Measurements from ENCODE around the gene IFI16.

IFI16 gene

DNA sequence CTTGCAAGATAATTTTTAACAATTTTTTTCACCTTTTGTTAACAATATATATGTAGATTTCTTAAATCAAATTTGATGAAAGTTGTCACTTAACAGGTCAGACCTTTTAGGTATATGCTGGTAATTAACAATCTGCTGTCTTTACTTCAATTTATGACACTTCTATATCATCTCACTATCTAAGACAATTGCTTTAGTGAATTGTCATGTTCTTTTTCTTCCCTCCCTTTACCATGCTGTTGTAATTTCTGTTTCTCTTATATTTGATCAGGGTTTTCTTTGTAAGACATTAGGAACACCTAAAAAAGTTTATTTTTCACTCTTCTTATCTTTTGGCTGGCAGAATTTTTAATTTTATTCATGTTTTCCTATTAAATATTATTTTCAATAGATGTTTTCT lies 2.0 kb downstream of the IFI16 start:
- TF ChIP-seq, protein P1, sequence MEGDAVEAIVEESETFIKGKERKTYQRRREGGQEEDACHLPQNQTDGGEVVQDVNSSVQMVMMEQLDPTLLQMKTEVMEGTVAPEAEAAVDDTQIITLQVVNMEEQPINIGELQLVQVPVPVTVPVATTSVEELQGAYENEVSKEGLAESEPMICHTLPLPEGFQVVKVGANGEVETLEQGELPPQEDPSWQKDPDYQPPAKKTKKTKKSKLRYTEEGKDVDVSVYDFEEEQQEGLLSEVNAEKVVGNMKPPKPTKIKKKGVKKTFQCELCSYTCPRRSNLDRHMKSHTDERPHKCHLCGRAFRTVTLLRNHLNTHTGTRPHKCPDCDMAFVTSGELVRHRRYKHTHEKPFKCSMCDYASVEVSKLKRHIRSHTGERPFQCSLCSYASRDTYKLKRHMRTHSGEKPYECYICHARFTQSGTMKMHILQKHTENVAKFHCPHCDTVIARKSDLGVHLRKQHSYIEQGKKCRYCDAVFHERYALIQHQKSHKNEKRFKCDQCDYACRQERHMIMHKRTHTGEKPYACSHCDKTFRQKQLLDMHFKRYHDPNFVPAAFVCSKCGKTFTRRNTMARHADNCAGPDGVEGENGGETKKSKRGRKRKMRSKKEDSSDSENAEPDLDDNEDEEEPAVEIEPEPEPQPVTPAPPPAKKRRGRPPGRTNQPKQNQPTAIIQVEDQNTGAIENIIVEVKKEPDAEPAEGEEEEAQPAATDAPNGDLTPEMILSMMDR (IDR thresholded peaks at IDR 0.05; ENCODE audit: control insufficient read depth, insufficient read depth, low read depth, low read length, missing control alignments) = no peak
- H3K4me3 ChIP-seq (ENCODE audit: control insufficient read depth, low read depth, low read length) = peak overlapping the region; percentile 68
- no peak for DNase-seq (ENCODE audit: low read depth)

DNA sequence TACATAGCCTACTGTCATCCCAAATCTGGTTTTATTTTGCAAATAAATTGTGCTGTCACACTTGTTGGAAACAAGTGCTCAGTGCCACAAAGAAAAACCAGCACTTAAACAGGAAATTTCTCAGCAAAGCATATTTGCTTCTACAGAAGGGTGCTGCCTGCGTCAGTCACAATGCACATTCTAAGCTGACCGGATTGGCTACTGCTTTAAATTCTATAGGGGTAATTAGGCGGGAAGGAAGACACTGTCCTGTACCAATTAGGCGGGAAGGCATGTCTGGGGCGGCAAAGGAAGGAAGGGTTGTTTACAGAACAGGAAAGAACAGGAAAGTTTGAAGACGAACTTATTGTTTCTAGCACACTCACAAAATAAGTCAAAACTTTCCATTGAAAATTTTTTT lies 2.8 kb downstream of the IFI16 start:
- H3K4me3 ChIP-seq (ENCODE audit: control insufficient read depth, low read depth, low read length) = peak overlapping the region; percentile 19
- no peak for DNase-seq (ENCODE audit: low read depth)

GRCh38 chr1:159014003-159014571 lies 4.4 kb downstream of the IFI16 start:
- DNase-seq (ENCODE audit: low read depth) = no peak
- TF ChIP-seq, protein P1 (IDR thresholded peaks at IDR 0.05; ENCODE audit: control insufficient read depth, insufficient read depth, low read depth, low read length, missing control alignments) = no peak
- no peak overlapping the region for H3K4me3 ChIP-seq (ENCODE audit: control insufficient read depth, low read depth, low read length)

More for the DNA sequence above, 2.8 kb downstream of the IFI16 start:
- TF ChIP-seq, protein P1 (IDR thresholded peaks at IDR 0.05; ENCODE audit: control insufficient read depth, insufficient read depth, low read depth, low read length, missing control alignments) = no peak

DNA sequence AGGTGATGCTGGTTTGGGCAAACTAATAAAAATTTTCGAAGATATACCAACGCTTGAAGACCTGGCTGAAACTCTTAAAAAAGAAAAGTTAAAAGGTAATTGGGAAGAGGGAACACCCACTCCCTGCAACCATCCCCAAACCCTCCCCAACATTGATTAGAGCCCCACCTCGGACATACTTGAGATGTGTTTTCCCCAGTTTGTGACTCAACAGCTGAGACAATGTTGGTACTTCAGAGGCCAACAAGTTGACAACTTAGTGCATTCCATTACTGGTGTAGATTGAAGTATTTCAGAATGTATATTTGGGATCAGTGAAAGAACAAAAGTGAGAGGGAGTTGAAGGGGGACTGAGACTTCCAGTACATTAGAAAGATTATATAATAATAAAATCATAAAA lies 5.1 kb downstream of the IFI16 start:
- DNase-seq (ENCODE audit: low read depth) = no peak
- TF ChIP-seq, protein P1 (IDR thresholded peaks at IDR 0.05; ENCODE audit: control insufficient read depth, insufficient read depth, low read depth, low read length, missing control alignments) = no peak

GRCh38 chr1:159015440-159015909 lies 5.8 kb downstream of the IFI16 start:
- no peak overlapping the region for H3K4me3 ChIP-seq (ENCODE audit: control insufficient read depth, low read depth, low read length)
- peak; percentile 58 for DNase-seq (ENCODE audit: low read depth)

More for the DNA sequence above, 5.1 kb downstream of the IFI16 start:
- H3K4me3 ChIP-seq (ENCODE audit: control insufficient read depth, low read depth, low read length) = no peak overlapping the region

GRCh38 chr1:159023723-159024122 lies 14.0 kb downstream of the IFI16 start:
- DNase-seq (ENCODE audit: low read depth) = no peak
- TF ChIP-seq, protein P1 (IDR thresholded peaks at IDR 0.05; ENCODE audit: control insufficient read depth, insufficient read depth, low read depth, low read length, missing control alignments) = no peak
- no peak overlapping the region for H3K4me3 ChIP-seq (ENCODE audit: control insufficient read depth, low read depth, low read length)

More at GRCh38 chr1:159015440-159015909, 5.8 kb downstream of the IFI16 start:
- TF ChIP-seq, protein P1 (IDR thresholded peaks at IDR 0.05; ENCODE audit: control insufficient read depth, insufficient read depth, low read depth, low read length, missing control alignments) = no peak
